ENCODE data around the gene ME1.

- no peak for TF ChIP-seq CTCF (IDR thresholded peaks at IDR 0.05)
- no peak for TF ChIP-seq POLR2AphosphoS5 (IDR thresholded peaks at IDR 0.05)
- no peak for TF ChIP-seq POLR2A (IDR thresholded peaks at IDR 0.05)
Measured at GRCh38 chr6:83433177-83433576, 2.3 kb upstream of the ME1 start.

Measured in prostate gland (tissue), 2 donors.